ENCODE results near the gene NDUFB5. TPM values are rescaled to one million over a fixed set of nuclear protein-coding genes. Genes with fewer than 3 reads are reported as not detected.

The NDUFB5 gene
- 142 and 145 TPM in 2 replicates for total RNA-seq

GRCh38 chr3:179604321-179605078, at the start of gene NDUFB5, which contains the start of gene MRPL47:
NDUFB5 (plus strand) TSS chr3:179604794; CDS start chr3:179604816, 22 bp downstream.
MRPL47 (minus strand) TSS chr3:179604638; CDS start chr3:179604624, 14 bp downstream.

GRCh38 chr3:179562591-179563270, 41.9 kb upstream of the NDUFB5 start, which contains the start of gene ACTL6A:
ACTL6A (plus strand) TSS chr3:179562926; CDS start chr3:179563093, 167 bp downstream.

GRCh38 chr3:179652447-179653095, 48.0 kb downstream of the NDUFB5 start, which contains the start of gene USP13:
USP13 (plus strand) TSS chr3:179653040; CDS start chr3:179653226, 186 bp downstream.

Small RNAs within 50 kb of the gene (small RNA-seq; reads per million reads assigned to genes)
- not detected for gene AC090425.1
- gene RF01210 = not detected

Other genes with a start within 250 kb of the NDUFB5 start
- gene GNB4, start 153.3 kb upstream of the NDUFB5 start, total RNA-seq = 111 and 124 TPM in 2 replicates
- 38.2 and 47.2 TPM in 2 replicates for gene ACTL6A, start 41.9 kb upstream of the NDUFB5 start, total RNA-seq
- gene MRPL47, start 156 bp upstream of the NDUFB5 start, total RNA-seq = 40.8 and 45.2 TPM in 2 replicates
- 11.8 and 12.9 TPM in 2 replicates for gene USP13, start 48.2 kb downstream of the NDUFB5 start, total RNA-seq